Amygdala (tissue), 56 donors: ENCODE measurements around the gene TLNRD1.

ENCODE experiments used
- DNase-seq, 56 donors: peaks; one replicate each; lab custom pipeline; 2025; lab: John Stamatoyannopoulos, UW

TLNRD1 gene

DNA sequence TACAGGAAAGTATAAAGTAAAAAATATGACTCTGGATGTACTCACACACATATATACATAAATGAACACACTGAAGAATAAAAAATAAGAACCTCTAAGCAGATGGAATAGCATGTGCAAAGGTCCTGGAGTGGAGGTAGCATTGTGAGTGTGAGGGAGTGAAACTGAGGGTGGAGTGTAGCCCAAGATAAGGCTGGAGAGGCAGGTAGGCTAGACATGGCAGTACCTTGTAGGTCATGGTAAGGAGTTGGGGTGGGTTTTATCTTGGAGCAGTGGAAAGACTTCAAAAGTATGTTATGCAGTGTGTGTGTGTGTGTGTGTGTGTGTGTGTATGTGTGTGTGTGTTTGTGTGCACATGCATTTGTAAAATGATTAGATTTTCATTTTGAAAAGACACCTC lies 49.5 kb downstream of the TLNRD1 start:
- no peak for DNase-seq

DNA sequence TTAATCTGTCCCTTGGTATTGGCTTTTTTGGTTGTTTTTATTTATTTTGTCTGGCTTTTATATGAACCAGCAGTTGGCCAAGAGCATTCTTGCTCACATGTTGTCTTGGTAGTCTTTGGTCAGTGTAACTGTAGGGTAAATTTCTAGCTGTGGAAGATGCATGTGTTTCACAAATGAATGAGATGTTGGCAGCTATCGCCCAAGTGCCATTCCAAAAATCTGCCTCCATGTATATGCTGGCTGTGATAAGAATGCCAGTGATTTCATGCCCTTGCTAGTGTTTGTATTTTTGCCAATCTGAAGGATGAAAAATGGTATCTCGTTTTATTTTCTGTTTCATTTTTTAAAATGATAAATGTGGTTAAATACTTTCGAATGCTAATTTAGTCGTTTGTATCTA lies 50.1 kb downstream of the TLNRD1 start:
- DNase-seq: no peak

- DNase-seq: no peak
These were observed 51.3 kb downstream of the TLNRD1 start for GRCh38 chr15:81052046-81052445.

DNA sequence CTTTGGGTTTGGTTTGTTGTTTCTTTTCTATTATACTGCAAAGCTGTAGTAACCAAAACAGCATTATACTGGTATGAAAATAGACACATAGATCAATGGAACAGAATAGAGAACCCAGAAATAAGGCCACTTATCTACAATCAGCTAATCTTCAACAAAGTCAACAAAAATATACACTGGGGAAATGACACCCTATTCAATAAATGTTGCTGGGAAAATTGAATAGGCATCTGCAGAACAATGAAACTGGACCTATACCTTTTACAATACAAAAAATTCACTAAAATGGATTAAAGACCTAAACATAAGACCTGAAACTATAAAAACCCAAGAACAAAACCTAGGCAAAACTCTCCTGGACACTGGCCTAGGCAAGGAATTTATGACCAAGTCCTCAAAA lies 52.9 kb downstream of the TLNRD1 start:
- DNase-seq: no peak

DNA sequence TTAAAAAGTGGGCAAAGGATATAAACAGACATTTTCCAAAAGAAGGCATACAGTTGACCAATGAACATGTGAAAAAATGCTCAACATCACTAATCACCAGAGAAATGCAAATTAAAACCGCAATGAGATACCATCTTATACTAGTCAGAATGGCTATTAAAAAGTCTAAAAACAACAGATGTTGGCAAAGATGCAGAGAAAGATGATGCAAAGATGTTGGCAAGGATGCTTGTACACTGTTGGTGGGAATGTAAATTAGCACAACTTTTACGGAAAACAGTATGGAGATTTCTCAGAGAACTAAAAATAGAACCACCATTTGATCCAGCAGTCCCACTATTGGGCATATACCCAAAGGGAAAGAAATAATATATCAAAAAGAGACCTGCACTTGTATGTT lies 53.5 kb downstream of the TLNRD1 start:
- DNase-seq: no peak
